Epithelial cell of proximal tubule (primary cell): ENCODE results near the gene SRRM3. TPM values are rescaled to one million over a fixed set of nuclear protein-coding genes. Genes with fewer than 3 reads are reported as not detected.
A peak's percentile ranks its signal among the peaks of the same experiment; 100 is the strongest.

Source experiments
- DNase-seq: peaks from one replicate; pipeline ENCODE4 v3.0.0-alpha.2; 2011; ENCODE audit warnings: low read depth
- H3K4me3 ChIP-seq: 2 replicates; pipeline ENCODE4 v1.5.1; 2011; ENCODE audit warnings: low read depth, mild to moderate bottlenecking, low read length
- CTCF ChIP-seq: conservative IDR thresholded peaks from 2 replicates; pipeline ENCODE4 v1.5.1; 2012; ENCODE audit warnings: low read depth, mild to moderate bottlenecking, low read length
- total RNA-seq: library from RNA; depleted of rRNA; stranded (reverse); fragments of >200 nt; gene quantifications from 2 replicates; pipeline ENCODE4 v1.2.3, GENCODE V29; 2015

The SRRM3 gene
- total RNA-seq, 1 donor from 2014 or later, result not detected

GRCh38 chr7:76257973-76258372 is 56.3 kb downstream of the SRRM3 start:
- no peak overlapping the region for H3K4me3 ChIP-seq
- DNase-seq, result no peak
- TF ChIP-seq CTCF, result peak; percentile 30

- H3K4me3 ChIP-seq, result peak overlapping the region; percentile 31
- TF ChIP-seq CTCF, result no peak
- no peak for DNase-seq
Measured at GRCh38 chr7:76259124-76260093, 57.7 kb downstream of the SRRM3 start.

- H3K4me3 ChIP-seq, result peak overlapping the region; percentile 31
- no peak for TF ChIP-seq CTCF
- DNase-seq, result no peak
Measured at GRCh38 chr7:76260171-76260703, 58.5 kb downstream of the SRRM3 start.

GRCh38 chr7:76261329-76261728 is 59.6 kb downstream of the SRRM3 start:
- no peak overlapping the region for H3K4me3 ChIP-seq
- no peak for DNase-seq
- TF ChIP-seq CTCF, result no peak

- no peak for DNase-seq
- no peak for TF ChIP-seq CTCF
- H3K4me3 ChIP-seq, result no peak overlapping the region
Measured at GRCh38 chr7:76261931-76262330, 60.2 kb downstream of the SRRM3 start.

- peak; percentile 4 for DNase-seq
- no peak overlapping the region for H3K4me3 ChIP-seq
- peak; percentile 95 for TF ChIP-seq CTCF
Measured at GRCh38 chr7:76262683-76263402, 61.1 kb downstream of the SRRM3 start.
